HepG2 (cell line): ENCODE results near the gene GLUD1. TPM values are rescaled to one million over a fixed set of nuclear protein-coding genes. Genes with fewer than 3 reads are reported as not detected.
A peak's percentile ranks its signal among the peaks of the same experiment; 100 is the strongest.
"Not testable (repeated sequence)": the region's sequence is repeated elsewhere in the genome, so short reads cannot be mapped to it uniquely, and the experiment has no call there.

Source experiments
- ATAC-seq: fragments of 200-7000 bp; cut with Tn5 transposase; 3 replicates; pipeline ENCODE4 v1.9.1; 2020; ENCODE audit warnings: mild to moderate bottlenecking, moderate library complexity
- BruUV-seq: library from RNA; stranded (reverse); fragments of 400-500 nt; replicated peaks from 2 replicates; lab custom pipeline; 2021; lab: Mats Ljungman, UMichigan
- CTCF ChIA-PET: fragments of 300-600 bp; formaldehyde crosslinking; extraction: SDS; loops from one replicate; lab custom pipeline; 2021; ENCODE audit warnings: low total read pairs, inconsistent platforms, low intra/inter-chr PET ratio; lab: Yijun Ruan, JAX
- POLR2A ChIA-PET: fragments of 350-600 bp; sonication (Branson Sonifier 250); formaldehyde crosslinking; loops from one replicate; lab custom pipeline; 2020; ENCODE audit warnings: antibody characterized with exemption, inconsistent platforms; lab: Yijun Ruan, JAX
- DNase-seq: peaks from one replicate; pipeline ENCODE4 v3.0.0-alpha.2; 2015; ENCODE audit warnings: low spot score
- FAIRE-seq: peaks from 3 replicates; lab custom pipeline; 2011; peaks lifted over from hg19 to GRCh38; lab: Jason Lieb, UNC
- H2AFZ ChIP-seq: one replicate; pipeline ENCODE4 v1.6.1; 2011; ENCODE audit warnings: low read length, inconsistent platforms
- H3K27ac ChIP-seq: fragments of 300-600 bp; 3 replicates; pipeline ENCODE4 v1.8.0; 2011; ENCODE audit warnings: mixed run types, mild to moderate bottlenecking, mixed read lengths, low read length, inconsistent platforms; ENCODE audit not compliant: insufficient read depth; ENCODE audit errors: extremely low read length
- H3K27me3 ChIP-seq, 2 experiments: fragments of 200-600 bp in 1 of 2; 2 replicates in 1 of 2; 3 replicates in 1 of 2; pipeline versions ENCODE4 v1.6.0 to v1.8.0; 2011; ENCODE audit warnings: low read length in 2 of 2, mild to moderate bottlenecking in 2 of 2, moderate library complexity in 2 of 2, inconsistent platforms in 1 of 2; ENCODE audit not compliant: insufficient read depth in 2 of 2, control insufficient read depth in 1 of 2
- H3K36me3 ChIP-seq, 2 experiments: fragments of 200-600 bp in 1 of 2; replicated peaks in 1 of 2; 2 replicates in 1 of 2; 3 replicates in 1 of 2; pipeline versions ENCODE4 v1.5.1 to v1.8.0; 2011; ENCODE audit warnings: low read length in 2 of 2, inconsistent platforms in 1 of 2; ENCODE audit not compliant: insufficient read depth in 2 of 2, control insufficient read depth in 1 of 2
- H3K4me1 ChIP-seq: 2 replicates; pipeline ENCODE4 v1.5.1; 2012; ENCODE audit warnings: low read length, inconsistent platforms; ENCODE audit not compliant: insufficient read depth
- H3K4me2 ChIP-seq: 2 replicates; pipeline ENCODE4 v1.6.0; 2011; ENCODE audit warnings: low read depth, low read length, inconsistent platforms
- H3K4me3 ChIP-seq, 3 experiments: fragments of 200-600 bp in 1 of 3; sonication (generic), shearing (Covaris generic) in 1 of 3; replicated peaks in 1 of 3; 2 replicates each; pipeline ENCODE4 v1.5.1; 2011 to 2016; ENCODE audit warnings: low read length in 3 of 3, inconsistent platforms in 2 of 3, low read depth in 2 of 3, mild to moderate bottlenecking in 2 of 3, control low read depth in 1 of 3, mixed read lengths in 1 of 3; ENCODE audit not compliant: insufficient read depth in 1 of 3
- H3K79me2 ChIP-seq: one replicate; pipeline ENCODE4 v1.6.1; 2011; ENCODE audit warnings: low read length, inconsistent platforms; ENCODE audit not compliant: insufficient read depth
- H3K9ac ChIP-seq: 2 replicates; pipeline ENCODE4 v1.6.0; 2011; ENCODE audit warnings: mild to moderate bottlenecking, low read depth, low read length, inconsistent platforms; ENCODE audit not compliant: insufficient read depth
- H3K9me3 ChIP-seq: 2 replicates; pipeline ENCODE4 v1.5.1; 2012; ENCODE audit warnings: mild to moderate bottlenecking, low read length
- H4K20me1 ChIP-seq: 2 replicates; pipeline ENCODE4 v1.6.0; 2011; ENCODE audit warnings: inconsistent platforms, mild to moderate bottlenecking, low read length, moderate library complexity; ENCODE audit not compliant: insufficient read depth
- ZNF629 ChIP-seq: sonication (generic); formaldehyde crosslinking; conservative IDR thresholded peaks from 2 replicates; pipeline ENCODE4 v1.5.0; 2020; ENCODE audit warnings: missing genetic modification reagents
- WGBS: methylation state at CpG from one replicate; pipeline ENCODE4 v1.1.6; 2017; ENCODE audit warnings: low lambda C conversion rate; 5-methylcytosine and 5-hydroxymethylcytosine counted together
- in situ Hi-C: cut with HindIII; loops from 2 replicates; pipeline ENCODE4 v1.10.0; 2017; ENCODE audit warnings: low pct_unique_long_range_greater_than_20kb; ENCODE audit not compliant: extremely low pct_ligation_motif_present
- intact Hi-C: fragments of 100-400 bp; cut with micrococcal nuclease; formaldehyde crosslinking; loops from one replicate; pipeline ENCODE4 v1.10.0; 2022; ENCODE audit not compliant: unreplicated experiment
- polyA plus RNA-seq, 8 experiments: library from polyadenylated mRNA; depleted of rRNA in 3 of 8; stranded (reverse) in 7 of 8; unstranded in 1 of 8; fragments of >200 nt; fragmentation: Illumina TruSeq in 4 of 8; extraction: Trizol in 4 of 8; gene quantifications; 2 replicates each; pipeline versions ENCODE4 v1.2.1 to v1.2.3, GENCODE V29; 2011 to 2016; ENCODE audit warnings: low read depth in 4 of 8, missing spikeins in 1 of 8, mixed read lengths in 1 of 8; ENCODE audit not compliant: insufficient read depth in 1 of 8
- total RNA-seq, 5 experiments: library from RNA; depleted of rRNA; stranded (reverse); fragments of >200 nt; fragmentation: Illumina TruSeq; extraction: Trizol; gene quantifications; 2 replicates each; pipeline ENCODE4 v1.2.3, GENCODE V29; 2016; ENCODE audit warnings: low read depth in 1 of 5

The GLUD1 gene
- total and polyA plus RNA-seq, 2 of the 13 experiments (the other 11 are each of a cell fraction or from before 2014, with no cell fraction given), result 301 to 798 TPM

- POLR2A ChIA-PET, result not testable (repeated sequence)
These were observed 75.6 kb downstream of the GLUD1 start for GRCh38 chr10:87019066-87019465.

GRCh38 chr10:87018127-87018526 lies 76.5 kb downstream of the GLUD1 start:
- not testable (repeated sequence) for BruUV-seq

More at GRCh38 chr10:87019066-87019465, 75.6 kb downstream of the GLUD1 start:
- intact Hi-C loops, H4K20me1 ChIP-seq, FAIRE-seq, CTCF ChIA-PET, H2AFZ ChIP-seq, in situ Hi-C loops, BruUV-seq, ATAC-seq, H3K79me2 ChIP-seq, H3K4me1 ChIP-seq, H3K9ac ChIP-seq, DNase-seq, H3K36me3 ChIP-seq, H3K27me3 ChIP-seq, H3K27ac ChIP-seq, H3K4me2 ChIP-seq, H3K4me3 ChIP-seq, H3K9me3 ChIP-seq: not testable (repeated sequence)
- WGBS, result 48% methylated on average over 3 of the region's 6 CpGs
- TF ChIP-seq ZNF629 (CRISPR knock-in tag), result peak; percentile 51

GRCh38 chr10:87014986-87015716 lies 79.5 kb downstream of the GLUD1 start:
- FAIRE-seq, in situ Hi-C loops, H3K9me3 ChIP-seq, CTCF ChIA-PET, H3K9ac ChIP-seq, H4K20me1 ChIP-seq, H3K27ac ChIP-seq, H3K27me3 ChIP-seq, H3K36me3 ChIP-seq, H3K79me2 ChIP-seq, POLR2A ChIA-PET, DNase-seq, H3K4me2 ChIP-seq, intact Hi-C loops, BruUV-seq, H3K4me1 ChIP-seq, H3K4me3 ChIP-seq, ATAC-seq, H2AFZ ChIP-seq: not testable (repeated sequence)
- 66% methylated on average over 10 of the region's 10 CpGs for WGBS

More at GRCh38 chr10:87018127-87018526, 76.5 kb downstream of the GLUD1 start:
- DNase-seq, H3K9ac ChIP-seq, H3K79me2 ChIP-seq, H3K4me2 ChIP-seq, H4K20me1 ChIP-seq, POLR2A ChIA-PET, H3K27ac ChIP-seq, ATAC-seq, FAIRE-seq, CTCF ChIA-PET, in situ Hi-C loops, H3K36me3 ChIP-seq, intact Hi-C loops, H3K9me3 ChIP-seq, H3K4me3 ChIP-seq, H3K4me1 ChIP-seq, H2AFZ ChIP-seq, H3K27me3 ChIP-seq: not testable (repeated sequence)
- WGBS, result 30% methylated on average over 4 of the region's 6 CpGs

- H3K9me3 ChIP-seq, H2AFZ ChIP-seq, BruUV-seq, H3K36me3 ChIP-seq, CTCF ChIA-PET, POLR2A ChIA-PET, ATAC-seq, FAIRE-seq, DNase-seq, H4K20me1 ChIP-seq, H3K9ac ChIP-seq, H3K4me2 ChIP-seq, H3K4me3 ChIP-seq, H3K27me3 ChIP-seq, intact Hi-C loops, H3K27ac ChIP-seq, in situ Hi-C loops, H3K4me1 ChIP-seq, H3K79me2 ChIP-seq: not testable (repeated sequence)
- 1% methylated on average over 3 of the region's 3 CpGs for WGBS
These were observed 81.1 kb downstream of the GLUD1 start for GRCh38 chr10:87013528-87013927.
